Neural progenitor cell (in vitro differentiated cells): ENCODE results near the gene CCNYL1. TPM values are rescaled to one million over a fixed set of nuclear protein-coding genes. Genes with fewer than 3 reads are reported as not detected.

Experiments used
- DNase-seq: peaks from one replicate; pipeline ENCODE4 v3.0.0-alpha.2; 2016; ENCODE audit warnings: low spot score
- H2AFZ ChIP-seq: fragments of 200-600 bp; sonication (generic); replicated peaks from 2 replicates; pipeline ENCODE4 v1.6.1; 2016; ENCODE audit warnings: antibody characterized with exemption
- H3F3A ChIP-seq: fragments of 200-600 bp; sonication (generic); 2 replicates; pipeline ENCODE4 v1.6.1; 2016; ENCODE audit warnings: antibody characterized with exemption, low read depth
- H3K27ac ChIP-seq: fragments of 200-600 bp; sonication (generic); 2 replicates; pipeline ENCODE4 v1.5.1; 2016; ENCODE audit warnings: mild to moderate bottlenecking
- H3K27me3 ChIP-seq: fragments of 200-600 bp; sonication (generic); 2 replicates; pipeline ENCODE4 v1.6.1; 2016; ENCODE audit warnings: mild to moderate bottlenecking, moderate library complexity
- H3K36me3 ChIP-seq: fragments of 200-600 bp; sonication (generic); 2 replicates; pipeline ENCODE4 v1.5.1; 2016
- H3K4me1 ChIP-seq: fragments of 200-600 bp; sonication (generic); 2 replicates; pipeline ENCODE4 v1.6.1; 2016; ENCODE audit warnings: mixed run types
- H3K4me2 ChIP-seq: fragments of 200-600 bp; sonication (generic); 2 replicates; pipeline ENCODE4 v1.6.1; 2016
- H3K4me3 ChIP-seq: fragments of 200-600 bp; sonication (generic); 2 replicates; pipeline ENCODE4 v1.5.1; 2016
- H3K79me2 ChIP-seq: fragments of 200-600 bp; sonication (generic); 2 replicates; pipeline ENCODE4 v1.6.1; 2016; ENCODE audit warnings: low read depth
- H3K9ac ChIP-seq: fragments of 200-600 bp; sonication (generic); 2 replicates; pipeline ENCODE4 v1.6.1; 2016
- H3K9me3 ChIP-seq: fragments of 200-600 bp; sonication (generic); 2 replicates; pipeline ENCODE4 v1.5.1; 2016; ENCODE audit warnings: low read depth
- H4K20me1 ChIP-seq: fragments of 200-600 bp; sonication (generic); 2 replicates; pipeline ENCODE4 v1.6.1; 2016; ENCODE audit warnings: low read depth
- H3K27ac Mint-ChIP-seq: 3 replicates; pipeline ENCODE4 v1.8.0; 2021; ENCODE audit warnings: mixed read lengths
- H3K27me3 Mint-ChIP-seq: 2 replicates; pipeline ENCODE4 v1.8.0; 2022; ENCODE audit warnings: low read depth, mild to moderate bottlenecking, inconsistent platforms, moderate library complexity, mixed read lengths; ENCODE audit not compliant: insufficient read depth
- H3K36me3 Mint-ChIP-seq: 3 replicates; pipeline ENCODE4 v1.8.0; 2021; ENCODE audit warnings: mixed read lengths
- H3K4me1 Mint-ChIP-seq: 3 replicates; pipeline ENCODE4 v1.8.0; 2021; ENCODE audit warnings: mixed read lengths
- H3K4me3 Mint-ChIP-seq: 3 replicates; pipeline ENCODE4 v1.8.0; 2021; ENCODE audit warnings: mild to moderate bottlenecking, moderate library complexity, mixed read lengths
- H3K9me3 Mint-ChIP-seq: 3 replicates; pipeline ENCODE4 v1.8.0; 2020; ENCODE audit warnings: mixed read lengths
- CTCF ChIP-seq: fragments of 200-600 bp; sonication (generic); IDR thresholded peaks from 2 replicates; pipeline ENCODE4 v1.5.1; 2017; ENCODE audit warnings: antibody characterized with exemption, mild to moderate bottlenecking
- EZH2 ChIP-seq: fragments of 200-600 bp; sonication (generic); IDR thresholded peaks from 2 replicates; pipeline ENCODE4 v1.6.1; 2017; ENCODE audit warnings: antibody characterized with exemption, mild to moderate bottlenecking, moderate library complexity
- EZH2phosphoT487 ChIP-seq: fragments of 200-600 bp; sonication (generic); IDR thresholded peaks from 2 replicates; pipeline ENCODE4 v1.6.1; 2017; ENCODE audit warnings: antibody characterized with exemption
- total RNA-seq: library from RNA; depleted of rRNA; stranded (reverse); fragments of >200 nt; gene quantifications from 2 replicates; pipeline ENCODE4 v1.2.3, GENCODE V29; 2015; ENCODE audit warnings: low replicate concordance

CCNYL1 gene
- total RNA-seq, 1 donor from 2014 or later, result 22.0 TPM

GRCh38 chr2:207784898-207785297 is 73.5 kb downstream of the CCNYL1 start:
- H3K4me3 Mint-ChIP-seq, result no peak overlapping the region
- no peaks in the 10 kb centered on the region for H3K36me3 Mint-ChIP-seq
- H3K27ac Mint-ChIP-seq, result no peak overlapping the region

GRCh38 chr2:207787017-207787416 is 75.6 kb downstream of the CCNYL1 start:
- Mint-ChIP-seq H3K36me3 (no peaks in the 10 kb centered on the region), H3K27me3 (peaks cover 12% of the 10 kb centered on the region), H3K4me1 (peaks cover 4% of the 10 kb centered on the region), H3K9me3 (no peaks in the 10 kb centered on the region), H3K27ac (no peak overlapping the region), H3K4me3 (no peak overlapping the region)
- Histone ChIP-seq H4K20me1 (no peaks in the 10 kb centered on the region), H3K27ac (no peak overlapping the region), H3K9me3 (no peaks in the 10 kb centered on the region), H3K79me2 (no peaks in the 10 kb centered on the region), H3K9ac (no peak overlapping the region), H3K4me2 (no peak overlapping the region), H3K27me3 (no peaks in the 10 kb centered on the region), H3K4me3 (no peak overlapping the region), H3K36me3 (no peaks in the 10 kb centered on the region), H3K4me1 (peaks cover 24% of the 10 kb centered on the region), H3F3A (peaks cover 6% of the 10 kb centered on the region), H2AFZ (no peak overlapping the region)
- DNase-seq, result no peak
- TF ChIP-seq EZH2phosphoT487, result no peak
- no peak for TF ChIP-seq CTCF
- no peak for TF ChIP-seq EZH2

More at GRCh38 chr2:207784898-207785297, 73.5 kb downstream of the CCNYL1 start:
- Histone ChIP-seq H4K20me1 (no peaks in the 10 kb centered on the region), H3K27me3 (no peaks in the 10 kb centered on the region), H3K4me1 (peaks cover 18% of the 10 kb centered on the region), H3K36me3 (no peaks in the 10 kb centered on the region), H3K4me3 (no peak overlapping the region), H3F3A (peaks cover 4% of the 10 kb centered on the region), H2AFZ (no peak overlapping the region), H3K79me2 (no peaks in the 10 kb centered on the region), H3K27ac (no peak overlapping the region), H3K4me2 (no peak overlapping the region), H3K9me3 (no peaks in the 10 kb centered on the region), H3K9ac (no peak overlapping the region)
- Mint-ChIP-seq H3K27me3 (peaks cover 10% of the 10 kb centered on the region), H3K9me3 (no peaks in the 10 kb centered on the region), H3K4me1 (peaks cover 4% of the 10 kb centered on the region)
- TF ChIP-seq EZH2 (no peak), EZH2phosphoT487 (no peak), CTCF (no peak)
- DNase-seq, result no peak

- TF ChIP-seq CTCF, result no peak
- TF ChIP-seq EZH2, result no peak
- TF ChIP-seq EZH2phosphoT487, result no peak
- H4K20me1 ChIP-seq, result no peaks in the 10 kb centered on the region
- H3K4me2 ChIP-seq, result no peak overlapping the region
- Mint-ChIP-seq H3K27ac (no peak overlapping the region), H3K9me3 (no peaks in the 10 kb centered on the region), H3K36me3 (no peaks in the 10 kb centered on the region), H3K4me3 (no peak overlapping the region), H3K27me3 (peaks cover 12% of the 10 kb centered on the region), H3K4me1 (peaks cover 8% of the 10 kb centered on the region)
- H3K79me2 ChIP-seq, result no peaks in the 10 kb centered on the region
- no peak overlapping the region for H3K27ac ChIP-seq
- DNase-seq, result no peak
- H3K4me1 ChIP-seq, result peaks cover 20% of the 10 kb centered on the region
- H3K4me3 ChIP-seq, result no peak overlapping the region
- H3K9ac ChIP-seq, result no peak overlapping the region
- no peaks in the 10 kb centered on the region for H3K36me3 ChIP-seq
- H3K9me3 ChIP-seq, result no peaks in the 10 kb centered on the region
- no peak overlapping the region for H2AFZ ChIP-seq
- H3F3A ChIP-seq, result peaks cover 6% of the 10 kb centered on the region
- no peaks in the 10 kb centered on the region for H3K27me3 ChIP-seq
These were observed 76.4 kb downstream of the CCNYL1 start for GRCh38 chr2:207787800-207788199.
